ENCODE data around the gene GPR142.

The GPR142 gene

DNA sequence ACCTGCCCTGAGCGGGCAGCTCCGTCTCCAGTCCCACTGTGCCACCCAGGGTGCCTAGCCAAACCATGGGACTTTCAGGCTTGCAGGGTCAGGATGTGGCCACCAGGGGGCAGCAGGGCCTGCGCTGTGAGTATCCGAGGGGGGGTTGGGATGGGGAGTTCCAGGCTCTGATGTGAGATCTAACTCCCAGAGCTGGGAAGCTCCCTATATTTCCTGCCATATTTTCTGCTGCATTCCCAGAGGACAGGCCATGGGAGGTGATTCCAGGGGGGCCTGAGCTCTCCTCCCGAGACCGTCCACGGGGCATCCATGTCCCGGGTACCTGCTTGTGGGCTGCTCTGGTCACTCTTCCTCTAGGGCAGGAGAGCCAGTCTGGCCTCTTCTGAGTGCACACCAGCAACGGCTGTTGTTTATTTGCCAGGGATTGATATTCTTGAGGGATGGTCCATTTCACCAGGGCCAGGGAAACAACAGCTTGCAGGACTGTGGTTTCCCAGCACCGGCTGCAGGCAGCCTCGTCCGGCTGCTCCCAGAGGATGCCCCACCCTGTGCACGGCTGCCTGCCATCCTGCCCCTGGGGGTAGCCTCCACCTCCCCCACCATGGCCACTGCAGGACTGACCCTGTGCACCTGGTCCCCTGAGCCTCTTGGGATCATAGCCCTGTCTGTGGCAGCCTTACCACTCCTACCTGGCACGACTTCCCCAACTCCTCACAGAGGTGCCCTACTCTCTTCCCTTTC, 1.2 kb downstream of the GPR142 start:
- DNase-seq (ENCODE audit: low read depth, low spot score) = no peak
- WGBS (ENCODE audit: insufficient coverage, insufficient read length) = no CpG with 5 or more reads among the region's 14 CpGs
- Histone ChIP-seq H3K9me3 (ENCODE audit: control insufficient read depth, insufficient read depth, low read length) (no peaks in the 10 kb centered on the region), H3K4me1 (ENCODE audit: control insufficient read depth, insufficient read depth, low read length) (peaks cover 4% of the 10 kb centered on the region; the same call in 1 of the 2 replicates), H3K4me3 (ENCODE audit: low read length) (no peak overlapping the region), H3K27ac (ENCODE audit: low read length) (no peak overlapping the region), H3K36me3 (ENCODE audit: control insufficient read depth, insufficient read depth, low read length) (no peaks in the 10 kb centered on the region), H3K27me3 (ENCODE audit: control insufficient read depth, insufficient read depth, low read length) (no peaks in the 10 kb centered on the region)

GRCh38 chr17:74369221-74369620, 1.9 kb downstream of the GPR142 start:
- Histone ChIP-seq H3K27ac (ENCODE audit: low read length) (no peak overlapping the region), H3K36me3 (ENCODE audit: control insufficient read depth, insufficient read depth, low read length) (no peaks in the 10 kb centered on the region), H3K4me1 (ENCODE audit: control insufficient read depth, insufficient read depth, low read length) (peaks cover 4% of the 10 kb centered on the region; the same call in 1 of the 2 replicates), H3K9me3 (ENCODE audit: control insufficient read depth, insufficient read depth, low read length) (no peaks in the 10 kb centered on the region), H3K4me3 (ENCODE audit: low read length) (no peak overlapping the region), H3K27me3 (ENCODE audit: control insufficient read depth, insufficient read depth, low read length) (no peaks in the 10 kb centered on the region)
- WGBS (ENCODE audit: insufficient coverage, insufficient read length) = no CpG with 5 or more reads among the region's 10 CpGs
- no peak for DNase-seq (ENCODE audit: low read depth, low spot score)

- H3K4me3 ChIP-seq (ENCODE audit: low read length) = no peak overlapping the region
- no peaks in the 10 kb centered on the region for H3K27me3 ChIP-seq (ENCODE audit: control insufficient read depth, insufficient read depth, low read length)
- H3K36me3 ChIP-seq (ENCODE audit: control insufficient read depth, insufficient read depth, low read length) = no peaks in the 10 kb centered on the region
- no peak overlapping the region for H3K27ac ChIP-seq (ENCODE audit: low read length)
- no peak for DNase-seq (ENCODE audit: low read depth, low spot score)
- no peaks in the 10 kb centered on the region for H3K9me3 ChIP-seq (ENCODE audit: control insufficient read depth, insufficient read depth, low read length)
- no CpG with 5 or more reads among the region's 17 CpGs for WGBS (ENCODE audit: insufficient coverage, insufficient read length)
- H3K4me1 ChIP-seq (ENCODE audit: control insufficient read depth, insufficient read depth, low read length) = peaks cover 4% of the 10 kb centered on the region; the same call in 1 of the 2 replicates
Observed at GRCh38 chr17:74369665-74370490, 2.6 kb downstream of the GPR142 start.

GRCh38 chr17:74371653-74372147, 4.4 kb downstream of the GPR142 start:
- Histone ChIP-seq H3K4me1 (ENCODE audit: control insufficient read depth, insufficient read depth, low read length) (peaks cover 4% of the 10 kb centered on the region; the same call in 1 of the 2 replicates), H3K27me3 (ENCODE audit: control insufficient read depth, insufficient read depth, low read length) (no peaks in the 10 kb centered on the region), H3K36me3 (ENCODE audit: control insufficient read depth, insufficient read depth, low read length) (no peaks in the 10 kb centered on the region), H3K27ac (ENCODE audit: low read length) (no peak overlapping the region), H3K4me3 (ENCODE audit: low read length) (no peak overlapping the region), H3K9me3 (ENCODE audit: control insufficient read depth, insufficient read depth, low read length) (no peaks in the 10 kb centered on the region)
- no peak for DNase-seq (ENCODE audit: low read depth, low spot score)
- WGBS (ENCODE audit: insufficient coverage, insufficient read length) = no CpG with 5 or more reads among the region's 26 CpGs

GRCh38 chr17:74372426-74372825, 5.1 kb downstream of the GPR142 start:
- Histone ChIP-seq H3K4me3 (ENCODE audit: low read length) (no peak overlapping the region), H3K4me1 (ENCODE audit: control insufficient read depth, insufficient read depth, low read length) (peaks cover 4% of the 10 kb centered on the region; the same call in 1 of the 2 replicates), H3K36me3 (ENCODE audit: control insufficient read depth, insufficient read depth, low read length) (no peaks in the 10 kb centered on the region), H3K9me3 (ENCODE audit: control insufficient read depth, insufficient read depth, low read length) (no peaks in the 10 kb centered on the region), H3K27me3 (ENCODE audit: control insufficient read depth, insufficient read depth, low read length) (no peaks in the 10 kb centered on the region), H3K27ac (ENCODE audit: low read length) (no peak overlapping the region)
- no peak for DNase-seq (ENCODE audit: low read depth, low spot score)
- no CpG with 5 or more reads among the region's 9 CpGs for WGBS (ENCODE audit: insufficient coverage, insufficient read length)

DNA sequence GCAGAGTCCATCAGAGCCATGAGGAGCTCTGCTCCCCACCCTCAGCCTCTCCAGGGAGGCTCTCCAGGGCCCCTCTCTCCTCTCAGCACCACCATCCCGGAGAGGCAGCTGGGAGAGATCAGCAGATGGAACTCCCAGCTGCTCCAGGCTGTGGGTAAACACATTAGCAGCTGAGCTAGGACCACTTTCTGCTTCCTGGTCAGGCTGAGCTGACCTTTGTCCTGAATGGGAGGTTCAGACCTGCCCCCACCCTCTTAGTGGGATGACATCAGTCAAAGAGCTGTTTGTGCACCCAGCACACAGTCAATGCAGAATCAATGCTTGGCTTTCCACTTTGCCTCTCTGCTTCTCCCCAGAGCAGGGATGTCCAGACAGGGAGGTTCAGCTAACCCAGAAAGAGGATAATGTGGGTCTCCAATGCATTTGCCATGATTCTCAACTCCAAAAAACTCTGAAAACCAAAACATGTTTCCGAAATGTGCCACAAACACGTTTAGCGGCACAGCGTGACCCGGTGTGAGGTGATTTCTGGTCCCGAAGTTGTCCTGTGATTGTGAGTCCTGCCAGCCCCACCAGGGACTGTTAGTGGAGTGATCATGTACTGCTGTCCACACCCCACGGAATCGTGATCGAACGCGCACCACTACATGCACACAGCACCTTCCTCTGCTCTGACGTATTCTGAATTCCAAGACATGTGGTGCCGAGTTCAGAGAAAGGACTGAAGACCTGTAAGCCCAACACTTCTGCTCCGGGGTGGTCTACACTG, 6.7 kb downstream of the GPR142 start:
- Histone ChIP-seq H3K4me3 (ENCODE audit: low read length) (no peak overlapping the region), H3K36me3 (ENCODE audit: control insufficient read depth, insufficient read depth, low read length) (no peaks in the 10 kb centered on the region), H3K9me3 (ENCODE audit: control insufficient read depth, insufficient read depth, low read length) (no peaks in the 10 kb centered on the region), H3K27ac (ENCODE audit: low read length) (no peak overlapping the region), H3K4me1 (ENCODE audit: control insufficient read depth, insufficient read depth, low read length) (peaks cover 1% of the 10 kb centered on the region; the same call in 1 of the 2 replicates), H3K27me3 (ENCODE audit: control insufficient read depth, insufficient read depth, low read length) (no peaks in the 10 kb centered on the region)
- DNase-seq (ENCODE audit: low read depth, low spot score) = no peak
- WGBS (ENCODE audit: insufficient coverage, insufficient read length) = no CpG with 5 or more reads among the region's 15 CpGs

GRCh38 chr17:74374858-74375257, 7.6 kb downstream of the GPR142 start:
- DNase-seq (ENCODE audit: low read depth, low spot score) = no peak
- Histone ChIP-seq H3K4me1 (ENCODE audit: control insufficient read depth, insufficient read depth, low read length) (no peaks in the 10 kb centered on the region), H3K36me3 (ENCODE audit: control insufficient read depth, insufficient read depth, low read length) (no peaks in the 10 kb centered on the region), H3K27me3 (ENCODE audit: control insufficient read depth, insufficient read depth, low read length) (no peaks in the 10 kb centered on the region), H3K9me3 (ENCODE audit: control insufficient read depth, insufficient read depth, low read length) (no peaks in the 10 kb centered on the region), H3K27ac (ENCODE audit: low read length) (no peak overlapping the region), H3K4me3 (ENCODE audit: low read length) (no peak overlapping the region)
- no CpG with 5 or more reads among the region's 3 CpGs for WGBS (ENCODE audit: insufficient coverage, insufficient read length)

- peaks cover 2% of the 10 kb centered on the region; the same call in 1 of the 2 replicates for H3K4me1 ChIP-seq (ENCODE audit: control insufficient read depth, insufficient read depth, low read length)
- WGBS (ENCODE audit: insufficient coverage, insufficient read length) = no CpG with 5 or more reads among the region's 20 CpGs
- DNase-seq (ENCODE audit: low read depth, low spot score) = peak; percentile 64
- H3K27ac ChIP-seq (ENCODE audit: low read length) = no peak overlapping the region
- no peaks in the 10 kb centered on the region for H3K27me3 ChIP-seq (ENCODE audit: control insufficient read depth, insufficient read depth, low read length)
- no peaks in the 10 kb centered on the region for H3K9me3 ChIP-seq (ENCODE audit: control insufficient read depth, insufficient read depth, low read length)
- no peaks in the 10 kb centered on the region for H3K36me3 ChIP-seq (ENCODE audit: control insufficient read depth, insufficient read depth, low read length)
- no peak overlapping the region for H3K4me3 ChIP-seq (ENCODE audit: low read length)
Observed at GRCh38 chr17:74379495-74380085, 12.3 kb downstream of the GPR142 start.

- H3K4me3 ChIP-seq (ENCODE audit: low read length) = no peak overlapping the region
- no peaks in the 10 kb centered on the region for H3K36me3 ChIP-seq (ENCODE audit: control insufficient read depth, insufficient read depth, low read length)
- WGBS (ENCODE audit: insufficient coverage, insufficient read length) = no CpG with 5 or more reads among the region's 17 CpGs
- H3K4me1 ChIP-seq (ENCODE audit: control insufficient read depth, insufficient read depth, low read length) = peaks cover 2% of the 10 kb centered on the region; the same call in 1 of the 2 replicates
- H3K9me3 ChIP-seq (ENCODE audit: control insufficient read depth, insufficient read depth, low read length) = no peaks in the 10 kb centered on the region
- no peaks in the 10 kb centered on the region for H3K27me3 ChIP-seq (ENCODE audit: control insufficient read depth, insufficient read depth, low read length)
- DNase-seq (ENCODE audit: low read depth, low spot score) = no peak
- no peak overlapping the region for H3K27ac ChIP-seq (ENCODE audit: low read length)
Observed at GRCh38 chr17:74380086-74380958, 13.0 kb downstream of the GPR142 start.
